DND-41 (cell line): ENCODE data around the gene FUT7.

Experiments
- EZH2 ChIP-seq: IDR thresholded peaks from 3 replicates; pipeline ENCODE4 v1.6.1; 2012; ENCODE audit warnings: borderline replicate concordance, low read depth, mild to moderate bottlenecking, moderate library complexity, low read length, inconsistent platforms; ENCODE audit not compliant: severe bottlenecking
- TF ChIP-seq, protein P1 (sequence below): IDR thresholded peaks from 2 replicates; pipeline ENCODE4 v1.5.1; 2012; ENCODE audit warnings: borderline replicate concordance, low read length, moderate library complexity, mild to moderate bottlenecking; ENCODE audit not compliant: poor library complexity, severe bottlenecking; ENCODE audit errors: extremely low read depth

DNA sequence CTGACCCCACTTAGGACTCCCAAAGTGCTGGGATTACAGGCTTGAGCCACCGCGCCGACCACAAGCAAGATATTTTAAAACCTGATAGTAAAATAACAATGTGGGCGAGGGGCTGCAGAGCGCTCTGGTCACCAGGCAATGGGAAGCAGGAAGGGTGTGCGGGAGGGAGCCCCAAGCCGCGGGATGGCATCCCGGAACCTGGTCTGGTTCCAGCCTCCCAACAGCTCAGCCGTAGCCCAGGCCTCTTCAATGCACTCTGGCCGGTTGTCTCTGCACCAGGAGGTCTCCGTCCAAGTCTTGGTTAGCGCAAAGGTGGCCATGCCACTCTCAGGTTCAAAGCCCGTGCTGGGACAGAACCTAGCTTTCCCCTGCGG is 44.7 kb upstream of the FUT7 start:
- TF ChIP-seq, protein P1, sequence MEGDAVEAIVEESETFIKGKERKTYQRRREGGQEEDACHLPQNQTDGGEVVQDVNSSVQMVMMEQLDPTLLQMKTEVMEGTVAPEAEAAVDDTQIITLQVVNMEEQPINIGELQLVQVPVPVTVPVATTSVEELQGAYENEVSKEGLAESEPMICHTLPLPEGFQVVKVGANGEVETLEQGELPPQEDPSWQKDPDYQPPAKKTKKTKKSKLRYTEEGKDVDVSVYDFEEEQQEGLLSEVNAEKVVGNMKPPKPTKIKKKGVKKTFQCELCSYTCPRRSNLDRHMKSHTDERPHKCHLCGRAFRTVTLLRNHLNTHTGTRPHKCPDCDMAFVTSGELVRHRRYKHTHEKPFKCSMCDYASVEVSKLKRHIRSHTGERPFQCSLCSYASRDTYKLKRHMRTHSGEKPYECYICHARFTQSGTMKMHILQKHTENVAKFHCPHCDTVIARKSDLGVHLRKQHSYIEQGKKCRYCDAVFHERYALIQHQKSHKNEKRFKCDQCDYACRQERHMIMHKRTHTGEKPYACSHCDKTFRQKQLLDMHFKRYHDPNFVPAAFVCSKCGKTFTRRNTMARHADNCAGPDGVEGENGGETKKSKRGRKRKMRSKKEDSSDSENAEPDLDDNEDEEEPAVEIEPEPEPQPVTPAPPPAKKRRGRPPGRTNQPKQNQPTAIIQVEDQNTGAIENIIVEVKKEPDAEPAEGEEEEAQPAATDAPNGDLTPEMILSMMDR, result no peak
- no peak for TF ChIP-seq EZH2
